Spleen (tissue), 11 donors: ENCODE measurements around the gene MRM1. TPM values are rescaled to one million over a fixed set of nuclear protein-coding genes. Genes with fewer than 3 reads are reported as not detected.

ENCODE experiments used
- DNase-seq: peaks from one replicate; pipeline ENCODE4 v3.0.0-alpha.2; 2020
- H3K27ac ChIP-seq, 8 donors: fragments of 200-600 bp; sonication (generic) in 7 of 8; 1 replicate in 4 of 8; 2 replicates in 4 of 8; pipeline versions ENCODE4 v1.5.0 to v1.8.0; 2016 to 2021; ENCODE audit warnings: inconsistent platforms in 4 of 8, mild to moderate bottlenecking in 4 of 8, moderate library complexity in 1 of 8
- H3K27me3 ChIP-seq, 7 donors: fragments of 200-600 bp; sonication (generic) in 6 of 7; replicated peaks in 1 of 7; 1 replicate in 4 of 7; 2 replicates in 3 of 7; pipeline versions ENCODE4 v1.5.0 to v1.8.0; 2016 to 2021; ENCODE audit warnings: inconsistent platforms in 3 of 7, mild to moderate bottlenecking in 1 of 7
- H3K36me3 ChIP-seq, 6 donors: fragments of 200-600 bp; sonication (generic) in 5 of 6; 1 replicate in 4 of 6; 2 replicates in 2 of 6; pipeline versions ENCODE4 v1.5.0 to v1.8.0; 2016 to 2021; ENCODE audit warnings: inconsistent platforms in 2 of 6
- H3K4me1 ChIP-seq, 6 donors: fragments of 200-600 bp; sonication (generic) in 5 of 6; 1 replicate in 3 of 6; 2 replicates in 3 of 6; pipeline versions ENCODE4 v1.5.0 to v1.8.0; 2016 to 2021; ENCODE audit warnings: inconsistent platforms in 3 of 6
- H3K4me3 ChIP-seq, 8 donors: fragments of 200-600 bp; sonication (generic) in 7 of 8; 1 replicate in 4 of 8; 2 replicates in 4 of 8; pipeline versions ENCODE4 v1.5.0 to v1.8.0; 2016 to 2021; ENCODE audit warnings: inconsistent platforms in 4 of 8, mild to moderate bottlenecking in 4 of 8, moderate library complexity in 2 of 8
- H3K9me3 ChIP-seq, 8 donors: fragments of 200-600 bp; sonication (generic) in 7 of 8; 1 replicate in 4 of 8; 2 replicates in 4 of 8; pipeline versions ENCODE4 v1.5.0 to v1.8.0; 2016 to 2021; ENCODE audit warnings: inconsistent platforms in 4 of 8
- CTCF ChIP-seq, 11 experiments: fragments of 200-600 bp in 7 of 11; fragments of 450-650 bp in 4 of 11; sonication (generic) in 4 of 11; IDR thresholded peaks in 8 of 11; conservative IDR thresholded peaks in 3 of 11; 1 replicate in 7 of 11; 2 replicates in 4 of 11; pipeline versions ENCODE4 v1.4.0 to v1.8.0; 2016 to 2021; ENCODE audit warnings: antibody characterized with exemption in 11 of 11, inconsistent platforms in 4 of 11, mild to moderate bottlenecking in 1 of 11
- POLR2A ChIP-seq, 3 donors: fragments of 450-650 bp; IDR thresholded peaks; one replicate each; pipeline ENCODE4 v1.5.1; 2017; ENCODE audit warnings: antibody characterized with exemption in 3 of 3, mild to moderate bottlenecking in 1 of 3
- POLR2AphosphoS5 ChIP-seq, 3 donors: sonication (generic); formaldehyde crosslinking; IDR thresholded peaks; one replicate each; pipeline ENCODE4 v1.5.1; 2017; ENCODE audit warnings: antibody characterized with exemption in 3 of 3
- WGBS, 5 donors: extraction: QIAGEN DNeasy Blood & Tissue Kit in 3 of 5; methylation state at CpG; one replicate each; pipeline versions ENCODE4 v1.1.5 to v1.1.7; 2013 to 2018; 5-methylcytosine and 5-hydroxymethylcytosine counted together
- intact Hi-C: fragments of 100-400 bp; cut with DNase I; formaldehyde crosslinking; loops from one replicate; pipeline ENCODE4 v1.15.0; 2023; ENCODE audit warnings: low total_unique reads
- polyA plus RNA-seq, 3 donors: library from polyadenylated mRNA; stranded (reverse); fragments of 200-250 nt; gene quantifications; one replicate each; pipeline ENCODE4 v1.2.1, GENCODE V29; 2013
- total RNA-seq, 7 donors: library from RNA; depleted of rRNA in 3 of 7; stranded (reverse); fragments of >200 nt in 3 of 7; fragmentation: NEBNext Ultra II Directional in 4 of 7; extraction: Animal tissue kit (Norgen Biotek cat#: 25700) in 4 of 7; gene quantifications; one replicate each; pipeline versions ENCODE4 v1.1.0 to v1.2.1, GENCODE V29; 2016 to 2021
- donor health status: healthy with polysubstance abuse.
- donor health status: DM: no; HTN: no; CAD: no; lungs with moderate emphysema.
- donor health status: DM: no; HTN: no; CAD: no.
- donor health status: Bipolar disorder and iron deficiency.
- donor health status: healthy.
- donor health status: DM: no; HTN: no; CAD: no.
- donor health status: DM: yes; HTN: yes; CAD: no.

Gene MRM1
- total and polyA plus RNA-seq, 10 donors, result 5.4 to 13.8 (median 8.5) TPM

DNA sequence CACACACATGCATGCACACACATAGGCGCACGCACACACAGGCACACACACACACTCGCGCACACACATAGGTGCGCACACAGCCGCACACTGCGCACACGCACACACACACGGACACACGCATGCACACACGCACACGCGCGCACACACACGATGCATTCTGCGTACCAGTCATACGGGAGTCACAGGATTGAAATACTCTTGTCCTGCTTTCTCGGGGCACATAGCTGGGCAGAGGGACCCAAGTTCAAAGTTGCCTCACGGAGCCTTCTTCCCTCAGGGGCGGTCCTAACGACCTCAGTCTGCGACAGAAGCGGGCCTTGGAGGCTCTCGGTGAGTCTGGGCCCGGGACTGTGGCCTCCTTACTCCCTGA lies 56.0 kb downstream of the MRM1 start:
- H3K36me3 ChIP-seq, result no peaks in the 10 kb centered on the region
- DNase-seq, result no peak
- H3K4me3 ChIP-seq, result peak overlapping the region in 5 of 8 donors; percentile 27 to 62 (median 33)
- TF ChIP-seq CTCF (IDR thresholded peaks at IDR 0.05 in 8 of 11, conservative IDR thresholded peaks at IDR 0.05 in 3 of 11) (no peak), POLR2AphosphoS5 (IDR thresholded peaks at IDR 0.05) (no peak), POLR2A (IDR thresholded peaks at IDR 0.05) (no peak)
- H3K27me3 ChIP-seq, result peaks cover 0 to 85% (median 22%) of the 10 kb centered on the region in 7 donors
- H3K4me1 ChIP-seq, result peaks cover 0 to 10% (median 9%) of the 10 kb centered on the region in 6 donors
- 59 to 68% (median 61%) methylated on average over 23 to 25 of the region's 25 CpGs for WGBS, 5 donors
- no peak overlapping the region for H3K27ac ChIP-seq
- no peaks in the 10 kb centered on the region for H3K9me3 ChIP-seq
- intact Hi-C loops, result no loop called here

DNA sequence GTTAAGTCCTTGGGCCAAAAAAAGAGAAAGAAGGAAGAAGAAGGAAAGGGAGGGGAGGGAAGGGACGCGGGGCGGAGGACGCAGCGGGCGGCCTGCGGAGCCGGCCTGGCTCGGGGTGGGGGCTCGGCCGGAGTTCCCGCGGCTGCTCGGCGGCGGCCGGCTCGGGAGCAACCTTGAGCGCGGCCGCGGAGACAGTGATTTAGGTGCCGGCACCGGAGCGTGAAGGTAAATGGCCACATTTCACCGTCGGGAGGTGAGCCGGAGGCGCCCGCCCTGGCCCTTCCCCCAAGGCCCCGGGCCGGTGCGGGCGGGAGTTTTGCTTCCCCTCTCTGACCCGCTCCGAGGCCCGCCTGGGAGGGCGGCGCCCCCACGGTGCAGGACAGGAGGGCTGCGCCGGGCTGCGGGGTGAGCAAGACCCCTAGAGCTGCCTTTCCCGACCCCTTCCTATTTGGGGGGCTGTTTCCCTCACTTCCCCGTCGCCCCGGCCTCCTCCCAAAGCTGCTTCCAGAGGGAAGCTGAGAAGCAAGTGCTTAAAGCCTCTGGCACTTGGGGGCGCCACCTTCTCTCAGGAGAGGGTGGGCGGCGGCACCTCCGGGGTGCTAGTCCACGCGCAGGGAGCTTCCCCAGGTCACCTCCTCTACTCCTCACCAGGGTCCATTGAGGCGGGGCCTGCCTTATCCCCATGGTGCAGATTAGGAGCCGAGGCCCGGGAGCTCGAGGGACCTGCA lies 56.5 kb downstream of the MRM1 start:
- Histone ChIP-seq H3K9me3 (no peaks in the 10 kb centered on the region), H3K4me1 (peaks cover 0 to 10% (median 9%) of the 10 kb centered on the region in 6 donors), H3K36me3 (no peaks in the 10 kb centered on the region), H3K27ac (no peak overlapping the region), H3K27me3 (peaks cover 0 to 83% (median 22%) of the 10 kb centered on the region in 7 donors), H3K4me3 (peak overlapping the region in 7 of 8 donors; percentile 14 to 62 (median 30))
- 5 to 10% (median 8%) methylated on average over 30 to 57 of the region's 57 CpGs for WGBS, 5 donors
- DNase-seq, result no peak
- intact Hi-C loops, result no loop called here
- TF ChIP-seq POLR2A (IDR thresholded peaks at IDR 0.05), result no peak

Other genes with a start within 250 kb of the MRM1 start
- gene TBC1D3H, start 213.1 kb upstream of the MRM1 start, total RNA-seq, result under 1 TPM in 1 of 7 donors, not detected in 6; 0.64 TPM
- 1 to 10 TPM in 2 of 3 donors, not detected in 1; 2.8 to 4.5 TPM for gene TBC1D3H, start 213.1 kb upstream of the MRM1 start, polyA plus RNA-seq
- 10 to 100 TPM; 24.2 to 42.4 (median 28.6) TPM for gene ZNHIT3, start 114.9 kb upstream of the MRM1 start, total RNA-seq
- gene ZNHIT3, start 114.9 kb upstream of the MRM1 start, polyA plus RNA-seq, result 10 to 100 TPM; 41.4 to 58.0 (median 52.9) TPM
- 10 to 100 TPM; 41.7 to 68.9 (median 56.1) TPM for gene MYO19, start 66.7 kb upstream of the MRM1 start, total RNA-seq
- 10 to 100 TPM; 15.6 to 23.6 (median 21.4) TPM for gene MYO19, start 66.7 kb upstream of the MRM1 start, polyA plus RNA-seq
- 1 to 10 TPM; 4.8 to 7.7 (median 6.1) TPM for gene PIGW, start 66.6 kb upstream of the MRM1 start, total RNA-seq
- gene PIGW, start 66.6 kb upstream of the MRM1 start, polyA plus RNA-seq, result 1 to 10 TPM; 3.3 to 6.0 (median 5.0) TPM
- 100 to 1,000 TPM in 2 of 7 donors, 10 to 100 TPM in 5; 83.3 to 123 (median 94.7) TPM for gene GGNBP2, start 56.7 kb upstream of the MRM1 start, total RNA-seq
- 10 to 100 TPM; 60.8 to 65.5 (median 61.3) TPM for gene GGNBP2, start 56.7 kb upstream of the MRM1 start, polyA plus RNA-seq
- gene DHRS11, start 9.7 kb upstream of the MRM1 start, total RNA-seq, result 1 to 10 TPM; 3.9 to 7.8 (median 5.2) TPM
- gene DHRS11, start 9.7 kb upstream of the MRM1 start, polyA plus RNA-seq, result 1 to 10 TPM; 4.1 to 5.1 (median 4.7) TPM